Measurements from ENCODE around the gene TMEM170B.

DNA sequence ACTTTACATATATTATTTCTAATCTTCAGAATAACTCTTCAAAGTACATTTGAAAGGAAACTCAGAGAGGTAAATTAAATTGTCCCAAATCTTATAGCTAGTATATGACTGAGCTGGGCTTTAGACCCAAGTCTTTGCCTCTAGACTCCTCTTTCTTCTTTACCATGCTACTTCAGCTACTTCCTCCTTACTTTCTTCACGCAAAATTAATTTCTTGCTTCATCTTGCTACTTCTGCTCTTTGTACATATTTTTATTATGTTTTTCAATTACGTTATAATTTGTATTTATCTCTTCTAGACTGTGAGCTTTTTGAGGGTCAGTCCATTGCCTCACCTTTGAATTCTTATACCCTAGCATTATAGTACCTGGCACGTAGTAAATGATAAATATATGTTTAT, 5.3 kb downstream of the TMEM170B start:
- no peak for TF ChIP-seq POLR2A (IDR thresholded peaks at IDR 0.05)
- TF ChIP-seq, protein P1, sequence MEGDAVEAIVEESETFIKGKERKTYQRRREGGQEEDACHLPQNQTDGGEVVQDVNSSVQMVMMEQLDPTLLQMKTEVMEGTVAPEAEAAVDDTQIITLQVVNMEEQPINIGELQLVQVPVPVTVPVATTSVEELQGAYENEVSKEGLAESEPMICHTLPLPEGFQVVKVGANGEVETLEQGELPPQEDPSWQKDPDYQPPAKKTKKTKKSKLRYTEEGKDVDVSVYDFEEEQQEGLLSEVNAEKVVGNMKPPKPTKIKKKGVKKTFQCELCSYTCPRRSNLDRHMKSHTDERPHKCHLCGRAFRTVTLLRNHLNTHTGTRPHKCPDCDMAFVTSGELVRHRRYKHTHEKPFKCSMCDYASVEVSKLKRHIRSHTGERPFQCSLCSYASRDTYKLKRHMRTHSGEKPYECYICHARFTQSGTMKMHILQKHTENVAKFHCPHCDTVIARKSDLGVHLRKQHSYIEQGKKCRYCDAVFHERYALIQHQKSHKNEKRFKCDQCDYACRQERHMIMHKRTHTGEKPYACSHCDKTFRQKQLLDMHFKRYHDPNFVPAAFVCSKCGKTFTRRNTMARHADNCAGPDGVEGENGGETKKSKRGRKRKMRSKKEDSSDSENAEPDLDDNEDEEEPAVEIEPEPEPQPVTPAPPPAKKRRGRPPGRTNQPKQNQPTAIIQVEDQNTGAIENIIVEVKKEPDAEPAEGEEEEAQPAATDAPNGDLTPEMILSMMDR (IDR thresholded peaks at IDR 0.05), result no peak
